ENCODE results near the gene VSTM2L.

VSTM2L gene

GRCh38 chr20:37913567-37914366, 10.8 kb downstream of the VSTM2L start:
- Mint-ChIP-seq H3K9me3 (no peaks in the 10 kb centered on the region), H3K27me3 (peaks cover 39 to 77% of the 10 kb centered on the region in 2 donors), H3K4me1 (ENCODE audit: low read depth in 2 of 2) (peaks cover 3 to 9% of the 10 kb centered on the region in 2 donors), H3K4me3 (no peak overlapping the region), H3K27ac (no peak overlapping the region), H3K36me3 (ENCODE audit: insufficient read depth) (no peaks in the 10 kb centered on the region)
- ATAC-seq (replicated peaks) (no peak), DNase-seq (no peak)

DNA sequence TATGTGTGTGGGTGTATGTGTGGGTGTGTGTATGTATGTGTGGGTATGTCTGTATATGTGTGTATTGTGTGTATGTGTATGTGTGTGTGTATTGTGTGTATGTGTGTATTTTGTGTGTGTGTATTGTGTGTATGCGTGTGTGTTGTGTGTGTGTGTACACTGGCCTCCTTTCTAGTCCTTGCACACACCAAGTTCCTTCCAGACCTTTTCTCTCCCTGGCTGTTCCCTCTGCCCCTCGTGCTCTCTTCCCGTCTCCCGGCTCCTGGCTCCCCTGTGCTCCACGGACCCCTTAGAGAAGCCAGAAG, 11.4 kb downstream of the VSTM2L start:
- H3K27me3 Mint-ChIP-seq: peaks cover 33 to 77% of the 10 kb centered on the region in 2 donors
- H3K4me3 Mint-ChIP-seq: peak overlapping the region in 1 of 2 donors; percentile 67

DNA sequence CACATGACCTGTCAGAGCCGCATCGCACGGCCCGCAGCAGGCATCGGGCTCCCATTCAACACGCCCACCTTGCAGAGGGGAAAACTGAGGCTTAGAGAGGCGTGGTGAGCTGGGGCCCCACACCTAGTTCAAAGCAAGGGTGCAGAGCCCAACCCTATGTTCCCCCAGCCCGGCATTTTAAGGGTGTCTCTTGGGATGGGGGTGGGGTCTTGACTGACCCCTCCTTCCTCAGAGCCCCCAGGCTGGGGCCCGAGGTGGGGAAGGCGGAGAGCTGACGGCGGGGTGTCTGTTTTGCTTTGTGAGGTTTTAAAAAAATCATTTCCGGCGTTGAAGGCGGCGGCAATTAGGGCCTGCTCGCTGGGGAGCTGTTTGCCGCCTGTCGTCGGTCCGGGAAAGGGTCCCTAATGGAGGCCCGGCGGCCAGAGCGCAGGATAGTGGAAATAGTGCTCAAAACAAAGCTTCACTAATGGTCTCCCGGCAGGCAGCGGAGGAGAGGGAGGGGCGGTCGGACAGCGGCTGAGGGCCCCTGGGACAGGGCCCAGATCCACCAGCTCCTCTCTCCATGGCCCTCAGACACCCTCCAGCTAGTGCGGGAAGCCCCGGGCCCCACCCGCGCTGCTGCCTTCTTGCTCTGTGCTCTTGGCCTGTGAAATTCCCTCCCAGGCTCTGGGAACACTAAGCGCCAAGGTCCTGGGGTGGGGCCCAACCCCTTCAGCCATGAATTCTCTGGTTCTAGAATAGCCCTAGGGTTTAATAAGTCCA, 11.9 kb downstream of the VSTM2L start:
- Mint-ChIP-seq H3K4me3 (peak overlapping the region; percentile 67 to 68), H3K27me3 (peaks cover 33 to 78% of the 10 kb centered on the region in 2 donors), H3K36me3 (ENCODE audit: insufficient read depth) (no peaks in the 10 kb centered on the region), H3K4me1 (ENCODE audit: low read depth in 2 of 2) (peaks cover 3 to 9% of the 10 kb centered on the region in 2 donors), H3K9me3 (no peaks in the 10 kb centered on the region), H3K27ac (peak overlapping the region; percentile 85 to 88)
- DNase-seq (peak in 2 of 3 experiments; percentile 4 to 9), ATAC-seq (replicated peaks) (peak; percentile 50)

More for the DNA sequence above, 11.4 kb downstream of the VSTM2L start:
- DNase-seq (no peak), ATAC-seq (replicated peaks) (no peak)
- Mint-ChIP-seq H3K9me3 (no peaks in the 10 kb centered on the region), H3K36me3 (ENCODE audit: insufficient read depth) (no peaks in the 10 kb centered on the region), H3K27ac (peak overlapping the region; percentile 85 to 88), H3K4me1 (ENCODE audit: low read depth in 2 of 2) (peaks cover 3 to 9% of the 10 kb centered on the region in 2 donors)

DNA sequence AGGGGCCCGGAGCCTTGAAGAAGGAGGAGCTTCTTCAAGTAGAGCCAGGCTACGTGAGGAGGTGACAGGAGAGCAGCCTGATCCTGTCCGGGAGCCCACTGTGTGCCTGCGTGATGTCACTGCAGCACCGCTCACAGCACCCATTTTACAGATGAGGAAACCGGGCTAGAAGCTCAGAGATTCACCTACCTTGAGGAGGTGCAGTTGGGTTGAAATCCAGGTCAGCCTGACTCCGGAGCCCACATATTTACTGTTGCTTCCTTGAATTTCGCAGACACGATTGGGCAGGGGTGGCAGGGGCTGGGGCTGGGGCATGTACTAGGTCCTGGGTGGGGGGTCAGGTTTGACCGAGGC, 12.5 kb downstream of the VSTM2L start:
- peak overlapping the region in 1 of 2 donors; percentile 68 for H3K4me3 Mint-ChIP-seq
- ATAC-seq (replicated peaks) (no peak), DNase-seq (no peak)
- H3K36me3 Mint-ChIP-seq (ENCODE audit: insufficient read depth): no peaks in the 10 kb centered on the region
- H3K27ac Mint-ChIP-seq: peak overlapping the region; percentile 24 to 88
- no peaks in the 10 kb centered on the region for H3K9me3 Mint-ChIP-seq
- H3K4me1 Mint-ChIP-seq (ENCODE audit: low read depth in 2 of 2): peaks cover 3 to 9% of the 10 kb centered on the region in 2 donors
- H3K27me3 Mint-ChIP-seq: peaks cover 33 to 78% of the 10 kb centered on the region in 2 donors

- H3K36me3 Mint-ChIP-seq (ENCODE audit: insufficient read depth): no peaks in the 10 kb centered on the region
- H3K27ac Mint-ChIP-seq: peak overlapping the region; percentile 24 to 88
- no peak for ATAC-seq (replicated peaks)
- DNase-seq: no peak
- H3K4me1 Mint-ChIP-seq (ENCODE audit: low read depth in 2 of 2): peaks cover 3 to 11% of the 10 kb centered on the region in 2 donors
- peaks cover 38 to 80% of the 10 kb centered on the region in 2 donors for H3K27me3 Mint-ChIP-seq
- no peak overlapping the region for H3K4me3 Mint-ChIP-seq
- H3K9me3 Mint-ChIP-seq: no peaks in the 10 kb centered on the region
Observed at GRCh38 chr20:37915800-37916570, 13.1 kb downstream of the VSTM2L start.

DNA sequence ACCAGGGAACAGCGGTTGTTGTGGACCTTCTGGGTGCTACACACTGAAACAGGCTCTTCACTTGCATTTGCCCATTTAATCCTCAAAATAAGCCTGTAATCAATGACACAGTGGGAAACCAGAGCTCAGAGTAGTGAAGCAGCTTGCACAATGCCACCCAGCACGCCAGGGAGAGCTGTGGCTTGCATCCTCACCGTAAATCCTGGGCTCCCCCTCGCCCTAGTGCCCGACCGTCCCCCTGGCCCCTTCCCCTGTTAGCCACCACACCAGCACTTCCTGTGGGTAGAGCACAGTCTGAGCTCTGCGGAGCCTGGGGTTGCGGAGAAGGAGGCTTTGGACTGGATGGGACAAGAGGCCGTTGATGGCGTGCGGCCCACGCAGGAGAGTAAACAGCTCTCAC, 14.5 kb downstream of the VSTM2L start:
- no peak for DNase-seq
- H3K27me3 Mint-ChIP-seq: peaks cover 31 to 79% of the 10 kb centered on the region in 2 donors
- H3K4me3 Mint-ChIP-seq: no peak overlapping the region
- H3K4me1 Mint-ChIP-seq (ENCODE audit: low read depth in 2 of 2): peaks cover 3 to 8% of the 10 kb centered on the region in 2 donors
- H3K36me3 Mint-ChIP-seq (ENCODE audit: insufficient read depth): no peaks in the 10 kb centered on the region
- no peak overlapping the region for H3K27ac Mint-ChIP-seq
- H3K9me3 Mint-ChIP-seq: no peaks in the 10 kb centered on the region
- ATAC-seq (replicated peaks): no peak

DNA sequence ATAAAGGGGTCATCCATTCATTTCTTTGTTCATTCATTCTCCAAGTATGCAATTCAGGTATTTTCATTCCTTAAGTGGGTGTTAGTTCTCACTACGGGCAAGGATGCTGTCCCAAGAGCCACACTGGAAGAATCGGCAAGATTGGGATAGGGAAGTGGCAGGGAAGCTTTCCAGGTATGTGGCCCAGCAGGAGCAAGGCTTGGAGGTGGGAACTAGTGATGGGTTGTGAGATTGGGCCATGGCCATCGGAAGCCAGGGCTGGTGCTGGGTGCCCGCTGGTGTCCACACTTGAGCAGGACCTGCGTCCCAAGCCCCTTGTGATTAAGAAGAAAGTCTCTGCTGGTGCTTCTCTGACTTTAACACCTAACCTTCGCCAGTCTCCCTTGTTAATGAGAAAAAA, 15.1 kb downstream of the VSTM2L start:
- Mint-ChIP-seq H3K9me3 (no peaks in the 10 kb centered on the region), H3K36me3 (ENCODE audit: insufficient read depth) (no peaks in the 10 kb centered on the region), H3K27ac (no peak overlapping the region), H3K4me3 (no peak overlapping the region), H3K4me1 (ENCODE audit: low read depth in 2 of 2) (peaks cover 0 to 8% of the 10 kb centered on the region in 2 donors), H3K27me3 (peaks cover 25 to 79% of the 10 kb centered on the region in 2 donors)
- no peak for ATAC-seq (replicated peaks)
- DNase-seq: no peak

DNA sequence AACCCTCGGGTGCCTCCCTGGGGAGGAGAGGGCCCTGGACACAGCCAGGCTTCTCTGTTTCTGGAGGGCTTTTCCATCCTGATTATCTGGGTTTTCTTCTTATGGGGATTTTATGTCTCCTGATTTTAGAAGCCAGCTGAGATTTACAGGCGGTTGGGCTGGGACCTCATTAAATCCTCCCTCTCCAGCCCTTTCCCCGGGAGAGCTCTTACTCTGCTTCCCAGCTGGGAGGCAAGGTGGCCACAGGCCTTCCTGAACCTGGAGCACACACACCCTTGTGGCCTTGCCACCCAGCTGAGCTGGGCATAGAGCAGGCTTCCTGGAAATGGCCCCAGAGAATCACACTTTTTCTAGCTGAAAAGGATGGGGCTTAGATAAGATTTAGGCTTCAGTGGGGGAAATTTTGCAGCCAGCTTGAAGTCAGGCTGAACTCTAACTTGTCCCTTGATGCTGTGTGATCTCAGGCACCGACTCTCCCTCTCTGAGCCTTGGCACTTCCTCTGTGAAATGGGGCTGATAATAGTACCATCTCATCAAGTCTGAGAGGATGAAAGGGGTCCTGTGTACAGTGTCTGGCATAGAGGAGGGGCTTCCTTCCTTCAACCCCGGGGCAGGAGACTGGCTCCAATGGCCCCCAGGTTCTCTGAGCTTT, 16.6 kb downstream of the VSTM2L start:
- ATAC-seq (replicated peaks): no peak
- Mint-ChIP-seq H3K9me3 (no peaks in the 10 kb centered on the region), H3K4me3 (no peak overlapping the region), H3K27me3 (peaks cover 16 to 72% of the 10 kb centered on the region in 2 donors), H3K36me3 (ENCODE audit: insufficient read depth) (no peaks in the 10 kb centered on the region), H3K27ac (no peak overlapping the region), H3K4me1 (ENCODE audit: low read depth in 2 of 2) (peaks cover 0 to 6% of the 10 kb centered on the region in 2 donors)
- DNase-seq: no peak

GRCh38 chr20:37920270-37920669, 17.3 kb downstream of the VSTM2L start:
- peaks cover 0 to 2% of the 10 kb centered on the region in 2 donors for H3K4me1 Mint-ChIP-seq (ENCODE audit: low read depth in 2 of 2)
- no peaks in the 10 kb centered on the region for H3K36me3 Mint-ChIP-seq (ENCODE audit: insufficient read depth)
- no peak overlapping the region for H3K4me3 Mint-ChIP-seq
- no peak overlapping the region for H3K27ac Mint-ChIP-seq
- ATAC-seq (replicated peaks): no peak
- no peaks in the 10 kb centered on the region for H3K9me3 Mint-ChIP-seq
- DNase-seq: no peak
- peaks cover 16 to 68% of the 10 kb centered on the region in 2 donors for H3K27me3 Mint-ChIP-seq

DNA sequence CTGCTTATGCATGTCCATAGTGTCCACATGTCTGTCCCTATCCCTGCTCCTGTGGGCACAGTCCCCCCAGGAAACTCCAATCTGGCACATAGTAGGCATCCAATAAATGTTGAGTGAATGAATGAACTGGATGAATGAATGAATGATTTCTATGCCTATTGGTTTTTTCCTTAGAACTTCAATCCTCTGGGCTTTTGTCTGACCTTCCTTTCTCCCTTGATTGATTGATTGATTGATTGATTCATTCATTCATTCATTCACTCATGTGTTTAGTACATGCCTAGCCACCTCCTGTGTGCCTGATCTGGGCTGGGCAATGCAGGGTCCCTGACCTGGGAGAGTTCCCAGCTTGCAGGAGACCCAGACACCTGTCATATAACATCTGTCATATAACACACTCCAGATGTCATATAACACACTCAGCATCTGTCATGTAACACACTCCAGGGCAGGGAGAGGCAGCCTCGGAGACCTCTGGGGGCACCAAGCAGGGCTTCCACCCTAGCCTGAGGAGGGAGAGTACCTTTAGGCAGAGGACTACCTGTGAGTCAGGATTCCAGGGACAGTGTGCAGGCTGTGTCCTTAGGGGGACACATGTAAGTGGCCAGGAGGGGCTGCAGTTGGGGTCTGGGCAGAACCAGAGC, 17.9 kb downstream of the VSTM2L start:
- Mint-ChIP-seq H3K36me3 (ENCODE audit: insufficient read depth) (no peaks in the 10 kb centered on the region), H3K4me3 (no peak overlapping the region), H3K27ac (no peak overlapping the region), H3K4me1 (ENCODE audit: low read depth in 2 of 2) (peaks cover 0 to 2% of the 10 kb centered on the region in 2 donors), H3K9me3 (no peaks in the 10 kb centered on the region), H3K27me3 (peaks cover 16 to 70% of the 10 kb centered on the region in 2 donors)
- DNase-seq (no peak), ATAC-seq (replicated peaks) (no peak)

- H3K9me3 Mint-ChIP-seq: no peaks in the 10 kb centered on the region
- H3K4me1 Mint-ChIP-seq (ENCODE audit: low read depth in 2 of 2): peaks cover 0 to 2% of the 10 kb centered on the region in 2 donors
- DNase-seq (no peak), ATAC-seq (replicated peaks) (no peak)
- no peak overlapping the region for H3K27ac Mint-ChIP-seq
- no peaks in the 10 kb centered on the region for H3K36me3 Mint-ChIP-seq (ENCODE audit: insufficient read depth)
- H3K27me3 Mint-ChIP-seq: peaks cover 10 to 66% of the 10 kb centered on the region in 2 donors
- H3K4me3 Mint-ChIP-seq: no peak overlapping the region
Observed at GRCh38 chr20:37921341-37921929, 18.5 kb downstream of the VSTM2L start.

DNA sequence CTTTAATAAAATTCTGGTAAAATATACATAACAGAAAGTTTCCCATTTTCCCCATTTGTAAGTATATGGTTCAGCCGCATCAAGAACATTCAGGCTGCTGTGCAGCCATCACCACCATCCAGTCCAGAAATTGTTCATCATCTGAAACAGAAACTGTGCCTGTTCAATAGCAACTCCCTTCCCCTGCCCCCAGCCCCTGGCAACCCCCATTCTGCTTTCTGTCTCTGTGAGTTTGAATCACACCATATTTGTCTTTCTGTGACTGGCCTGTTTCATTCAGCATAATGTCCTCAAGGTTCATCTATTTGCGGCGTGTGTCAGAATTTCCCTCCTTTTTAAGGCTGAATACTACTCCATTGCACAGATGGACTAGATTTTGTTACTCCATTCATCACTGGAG, 19.1 kb downstream of the VSTM2L start:
- no peak overlapping the region for H3K4me3 Mint-ChIP-seq
- H3K27ac Mint-ChIP-seq: no peak overlapping the region
- H3K4me1 Mint-ChIP-seq (ENCODE audit: low read depth in 2 of 2): peaks cover 0 to 2% of the 10 kb centered on the region in 2 donors
- DNase-seq (no peak), ATAC-seq (replicated peaks) (no peak)
- H3K36me3 Mint-ChIP-seq (ENCODE audit: insufficient read depth): no peaks in the 10 kb centered on the region
- H3K9me3 Mint-ChIP-seq: no peaks in the 10 kb centered on the region
- peaks cover 5 to 62% of the 10 kb centered on the region in 2 donors for H3K27me3 Mint-ChIP-seq

Data from effector memory CD8-positive, alpha-beta T cell (primary cell).